Fibroblast of lung (primary cell): ENCODE results near the gene MYLK. TPM values are rescaled to one million over a fixed set of nuclear protein-coding genes. Genes with fewer than 3 reads are reported as not detected.
A peak's percentile ranks its signal among the peaks of the same experiment; 100 is the strongest.

Source experiments
- DNase-seq, 2 donors: peaks; one replicate each; pipeline versions ENCODE4 v3.0.0 to v3.0.0-alpha.2; 2010; ENCODE audit warnings: low read depth in 2 of 2
- H2AFZ ChIP-seq: 2 replicates; pipeline ENCODE4 v1.5.1; 2012; ENCODE audit warnings: low read length, control low read depth, inconsistent platforms
- H3K27ac ChIP-seq: 2 replicates; pipeline ENCODE4 v1.5.1; 2011; ENCODE audit warnings: low read length, control low read depth; ENCODE audit not compliant: insufficient read depth
- H3K27me3 ChIP-seq: 2 replicates; pipeline ENCODE4 v1.5.1; 2011; ENCODE audit warnings: mild to moderate bottlenecking, low read length; ENCODE audit not compliant: control insufficient read depth, insufficient read depth
- H3K36me3 ChIP-seq: 2 replicates; pipeline ENCODE4 v1.5.1; 2011; ENCODE audit warnings: low read length; ENCODE audit not compliant: control insufficient read depth, insufficient read depth
- H3K4me1 ChIP-seq: 2 replicates; pipeline ENCODE4 v1.5.1; 2011; ENCODE audit warnings: low read length; ENCODE audit not compliant: control insufficient read depth, insufficient read depth; ENCODE audit errors: extremely low read depth
- H3K4me2 ChIP-seq: 2 replicates; pipeline ENCODE4 v1.5.1; 2011; ENCODE audit warnings: low read length, control low read depth; ENCODE audit not compliant: insufficient read depth; ENCODE audit errors: extremely low read depth
- H3K4me3 ChIP-seq, 4 experiments: fragments of 200-600 bp in 1 of 4; sonication (generic) in 1 of 4; replicated peaks in 1 of 4; 2 replicates each; pipeline ENCODE4 v1.5.1; 2011 to 2016; ENCODE audit warnings: low read length in 4 of 4, low read depth in 3 of 4, mild to moderate bottlenecking in 3 of 4, control low read depth in 2 of 4, inconsistent platforms in 1 of 4, mixed read lengths in 1 of 4; ENCODE audit not compliant: insufficient read depth in 1 of 4; ENCODE audit errors: control extremely low read depth in 1 of 4
- H3K79me2 ChIP-seq: 2 replicates; pipeline ENCODE4 v1.5.1; 2012; ENCODE audit warnings: mild to moderate bottlenecking, low read length, inconsistent platforms; ENCODE audit not compliant: control insufficient read depth, insufficient read depth
- H3K9ac ChIP-seq: 2 replicates; pipeline ENCODE4 v1.5.1; 2011; ENCODE audit warnings: mild to moderate bottlenecking, low read length, control low read depth; ENCODE audit not compliant: insufficient read depth
- H3K9me3 ChIP-seq: 2 replicates; pipeline ENCODE4 v1.5.1; 2012; ENCODE audit warnings: low read depth, low read length; ENCODE audit not compliant: control insufficient read depth, insufficient read depth
- H4K20me1 ChIP-seq: 2 replicates; pipeline ENCODE4 v1.5.1; 2011; ENCODE audit warnings: low read length; ENCODE audit not compliant: control insufficient read depth, insufficient read depth; ENCODE audit errors: extremely low read depth
- CTCF ChIP-seq, 2 donors: IDR thresholded peaks in 1 of 2; conservative IDR thresholded peaks in 1 of 2; 1 replicate in 1 of 2; 2 replicates in 1 of 2; pipeline ENCODE4 v1.5.1; 2011 to 2012; ENCODE audit warnings: low read length in 2 of 2, control low read depth in 1 of 2, inconsistent platforms in 1 of 2, low read depth in 1 of 2, mild to moderate bottlenecking in 1 of 2
- EZH2 ChIP-seq: IDR thresholded peaks from 2 replicates; pipeline ENCODE4 v1.5.1; 2012; ENCODE audit warnings: low read length, control low read depth, mild to moderate bottlenecking; ENCODE audit errors: missing control alignments
- polyA plus RNA-seq, 2 donors: library from polyadenylated mRNA; depleted of rRNA in 1 of 2; stranded (reverse) in 1 of 2; unstranded in 1 of 2; fragments of >200 nt; gene quantifications; 2 replicates each; pipeline ENCODE4 v1.2.1, GENCODE V29; 2011 to 2012; ENCODE audit warnings: missing spikeins in 1 of 2
- total RNA-seq: library from RNA; depleted of rRNA; stranded (reverse); fragments of >200 nt; gene quantifications from 2 replicates; pipeline ENCODE4 v1.2.1, GENCODE V29; 2014

The MYLK gene
- total and polyA plus RNA-seq, 2 donors (not counting 1 experiment from before 2014, with no cell fraction given) = 918 to 941 TPM

DNA sequence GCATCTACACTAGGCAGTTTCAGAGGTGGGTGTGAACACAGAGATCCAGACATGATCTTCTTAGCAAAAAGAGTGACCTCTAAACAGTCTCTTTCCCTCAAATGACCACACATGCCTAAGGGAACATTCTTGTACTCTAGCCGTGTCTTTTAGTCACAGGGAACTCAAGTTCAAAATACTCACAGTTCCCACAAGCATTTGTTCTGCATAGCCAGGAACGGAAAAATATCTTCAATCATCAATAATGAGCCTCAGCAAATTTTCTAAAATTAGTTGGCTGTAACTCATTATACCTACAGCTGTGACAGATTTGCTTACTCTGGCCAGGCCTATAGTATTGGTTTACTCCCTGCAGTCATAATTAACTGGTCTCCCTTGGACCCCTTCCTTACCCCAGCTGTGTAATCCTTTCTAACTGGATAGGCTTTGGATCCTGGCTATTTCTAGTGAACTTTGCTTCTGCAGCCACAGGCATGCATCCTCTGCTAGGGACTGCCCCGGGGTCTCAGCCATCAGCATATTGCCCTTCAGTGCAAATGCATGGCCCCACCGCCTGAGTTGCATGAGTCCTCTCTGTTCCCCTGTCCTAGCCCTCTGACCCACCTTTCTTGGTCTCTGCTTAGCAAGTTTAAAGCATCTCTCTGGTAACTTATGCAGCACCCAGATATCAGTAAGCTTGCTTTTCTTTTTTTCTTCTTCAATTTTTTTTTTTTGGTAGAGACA is 243.2 kb downstream of the MYLK start:
- no peak overlapping the region for H3K9ac ChIP-seq
- DNase-seq = peak in 1 of 2 donors; percentile 84
- no peak overlapping the region for H3K4me2 ChIP-seq
- H3K27me3 ChIP-seq = no peaks in the 10 kb centered on the region
- TF ChIP-seq EZH2 = no peak
- no peak for TF ChIP-seq CTCF (conservative IDR thresholded peaks at IDR 0.05 in 1 of 2, IDR thresholded peaks at IDR 0.05 in 1 of 2; ENCODE audit: low read depth in 1 of 2, low read length in 2 of 2)
- peaks cover 32% of the 10 kb centered on the region for H3K36me3 ChIP-seq
- no peaks in the 10 kb centered on the region for H3K9me3 ChIP-seq
- H4K20me1 ChIP-seq = no peaks in the 10 kb centered on the region
- H3K27ac ChIP-seq = no peak overlapping the region
- H2AFZ ChIP-seq = no peak overlapping the region
- peaks cover 2% of the 10 kb centered on the region for H3K4me1 ChIP-seq
- no peak overlapping the region for H3K4me3 ChIP-seq
- no peaks in the 10 kb centered on the region for H3K79me2 ChIP-seq

DNA sequence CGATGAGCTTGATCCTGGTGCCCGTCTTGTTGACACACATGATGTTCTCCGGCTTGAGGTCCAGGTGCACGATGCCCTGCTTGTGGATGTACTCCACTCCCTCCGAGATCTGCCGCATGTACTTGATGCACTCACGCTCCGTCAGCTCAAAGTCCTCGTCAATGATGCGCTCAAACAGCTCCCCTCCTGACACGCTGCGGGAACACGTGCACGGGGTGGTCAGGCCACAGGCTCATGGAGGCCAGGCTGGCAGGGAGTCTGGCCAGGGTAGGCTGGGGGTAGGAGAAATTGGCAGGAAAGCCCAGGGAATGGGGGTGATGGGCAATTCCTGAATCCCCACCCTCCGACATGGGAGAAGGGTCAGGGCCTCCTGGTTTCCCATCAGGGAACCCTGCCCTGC is 243.8 kb downstream of the MYLK start:
- H3K36me3 ChIP-seq = peaks cover 33% of the 10 kb centered on the region
- H3K27ac ChIP-seq = no peak overlapping the region
- no peak overlapping the region for H3K9ac ChIP-seq
- no peaks in the 10 kb centered on the region for H3K27me3 ChIP-seq
- H3K4me2 ChIP-seq = no peak overlapping the region
- H3K9me3 ChIP-seq = no peaks in the 10 kb centered on the region
- no peak overlapping the region for H3K4me3 ChIP-seq
- TF ChIP-seq CTCF (conservative IDR thresholded peaks at IDR 0.05 in 1 of 2, IDR thresholded peaks at IDR 0.05 in 1 of 2; ENCODE audit: low read depth in 1 of 2, low read length in 2 of 2) (no peak), EZH2 (no peak)
- peaks cover 5% of the 10 kb centered on the region for H3K4me1 ChIP-seq
- no peak for DNase-seq
- no peak overlapping the region for H2AFZ ChIP-seq
- no peaks in the 10 kb centered on the region for H4K20me1 ChIP-seq
- no peaks in the 10 kb centered on the region for H3K79me2 ChIP-seq

DNA sequence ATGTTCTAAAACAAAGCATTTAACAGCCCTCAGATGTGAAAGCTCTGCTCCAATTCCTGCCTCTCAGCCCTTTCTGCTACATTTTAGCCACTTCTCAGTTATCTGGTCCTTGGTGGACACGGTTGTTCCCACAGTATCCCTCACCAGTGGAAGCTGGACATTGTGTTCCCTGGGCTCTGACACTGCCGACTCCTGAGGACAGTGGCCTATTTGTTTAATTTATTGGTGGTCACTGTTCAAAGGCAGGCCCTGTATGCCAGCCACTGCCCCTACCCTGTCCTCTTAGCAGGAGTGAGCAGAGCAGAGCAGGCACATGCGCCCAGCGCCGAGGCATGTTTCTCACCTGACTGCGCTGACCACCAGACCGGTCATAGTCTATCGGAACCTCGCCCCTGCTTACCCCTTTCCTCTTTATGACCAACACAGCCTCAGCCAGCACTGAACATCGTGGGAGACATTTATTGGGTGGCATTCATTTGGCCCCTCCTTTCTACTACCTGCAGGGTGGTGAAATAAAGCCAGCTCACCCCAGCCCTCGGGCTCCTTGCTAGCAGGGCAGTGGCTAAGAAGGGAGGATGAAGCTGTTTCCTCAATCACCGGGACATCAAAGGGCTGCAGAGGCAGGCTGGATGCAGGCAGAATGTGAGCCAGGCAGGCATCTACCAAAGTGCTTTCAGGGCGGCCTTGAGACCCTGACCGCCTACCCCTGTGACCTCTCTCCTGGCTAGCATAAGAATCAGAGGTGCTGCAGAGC is 245.0 kb downstream of the MYLK start:
- peaks cover 36% of the 10 kb centered on the region for H3K36me3 ChIP-seq

More for the DNA sequence above, 245.0 kb downstream of the MYLK start:
- DNase-seq = no peak
- H2AFZ ChIP-seq = no peak overlapping the region
- H3K4me3 ChIP-seq = no peak overlapping the region
- TF ChIP-seq EZH2 = no peak
- no peak for TF ChIP-seq CTCF (conservative IDR thresholded peaks at IDR 0.05 in 1 of 2, IDR thresholded peaks at IDR 0.05 in 1 of 2; ENCODE audit: low read depth in 1 of 2, low read length in 2 of 2)
- H3K9me3 ChIP-seq = no peaks in the 10 kb centered on the region
- H3K27me3 ChIP-seq = no peaks in the 10 kb centered on the region
- H3K9ac ChIP-seq = no peak overlapping the region
- no peaks in the 10 kb centered on the region for H3K79me2 ChIP-seq
- H3K4me1 ChIP-seq = peaks cover 11% of the 10 kb centered on the region
- no peaks in the 10 kb centered on the region for H4K20me1 ChIP-seq
- no peak overlapping the region for H3K27ac ChIP-seq
- no peak overlapping the region for H3K4me2 ChIP-seq
